ENCODE results near the gene HENMT1. TPM values are rescaled to one million over a fixed set of nuclear protein-coding genes. Genes with fewer than 3 reads are reported as not detected.

Gene HENMT1
- total RNA-seq, 1 experiment from 2014 or later, result not detected

- no peak for DNase-seq (ENCODE audit: low read depth, low spot score)
Observed at GRCh38 chr1:108600504-108600903, 60.4 kb downstream of the HENMT1 start.

GRCh38 chr1:108598340-108598739, 62.6 kb downstream of the HENMT1 start:
- ChIA-PET CTCF (no interaction called here), RAD21 (ENCODE audit: low non-redundant PET in 1 of 2, low total read pairs in 2 of 2, uncharacterized antibody in 2 of 2, unreplicated experiment in 2 of 2) (no interaction called here)

More at GRCh38 chr1:108600504-108600903, 60.4 kb downstream of the HENMT1 start:
- Histone ChIP-seq H3K4me3 (replicated peaks in 1 of 2; ENCODE audit: low read depth in 1 of 2, low read length in 2 of 2) (no peak overlapping the region), H3K9me3 (ENCODE audit: control insufficient read depth in 1 of 2, insufficient read depth in 1 of 2, low read depth in 1 of 2, low read length in 2 of 2) (no peaks in the 10 kb centered on the region), H3K9ac (ENCODE audit: low read length) (no peak overlapping the region), H4K20me1 (ENCODE audit: insufficient read depth) (no peaks in the 10 kb centered on the region), H3K27me3 (ENCODE audit: insufficient read depth, low read length) (no peaks in the 10 kb centered on the region), H3K79me2 (ENCODE audit: insufficient read depth, low read length) (no peaks in the 10 kb centered on the region), H3K36me3 (ENCODE audit: control insufficient read depth in 1 of 2, insufficient read depth in 2 of 2, low read length in 2 of 2) (no peaks in the 10 kb centered on the region), H3K9me2 (ENCODE audit: insufficient read depth) (no peaks in the 10 kb centered on the region), H3K27ac (ENCODE audit: low read depth, low read length) (no peak overlapping the region), H3K4me2 (ENCODE audit: low read length) (no peak overlapping the region), H3K4me1 (ENCODE audit: control insufficient read depth in 1 of 2, insufficient read depth in 2 of 2, low read length in 2 of 2) (no peaks in the 10 kb centered on the region), H2AFZ (ENCODE audit: low read depth, low read length, poor library complexity, severe bottlenecking) (no peak overlapping the region)
- ChIA-PET RAD21 (ENCODE audit: low non-redundant PET in 1 of 2, low total read pairs in 2 of 2, uncharacterized antibody in 2 of 2, unreplicated experiment in 2 of 2) (no interaction called here), CTCF (no interaction called here), POLR2A (no interaction called here)
- intact Hi-C loops (cut with micrococcal nuclease), result no loop called here
- TF ChIP-seq ZFX (IDR thresholded peaks at IDR 0.05) (no peak), CBX3 (IDR thresholded peaks at IDR 0.05; ENCODE audit: low read depth) (no peak), EZH2phosphoT487 (IDR thresholded peaks at IDR 0.05; ENCODE audit: borderline replicate concordance) (no peak)
- no TSS peak for BruUV-seq (replicated peaks)
- ATAC-seq, result no peak

More at GRCh38 chr1:108598340-108598739, 62.6 kb downstream of the HENMT1 start:
- Histone ChIP-seq H3K4me1 (ENCODE audit: control insufficient read depth in 1 of 2, insufficient read depth in 2 of 2, low read length in 2 of 2) (no peaks in the 10 kb centered on the region), H3K79me2 (ENCODE audit: insufficient read depth, low read length) (no peaks in the 10 kb centered on the region), H3K9me3 (ENCODE audit: control insufficient read depth in 1 of 2, insufficient read depth in 1 of 2, low read depth in 1 of 2, low read length in 2 of 2) (no peaks in the 10 kb centered on the region), H2AFZ (ENCODE audit: low read depth, low read length, poor library complexity, severe bottlenecking) (no peak overlapping the region), H3K27me3 (ENCODE audit: insufficient read depth, low read length) (no peaks in the 10 kb centered on the region), H4K20me1 (ENCODE audit: insufficient read depth) (no peaks in the 10 kb centered on the region), H3K9me2 (ENCODE audit: insufficient read depth) (no peaks in the 10 kb centered on the region), H3K4me2 (ENCODE audit: low read length) (no peak overlapping the region), H3K36me3 (ENCODE audit: control insufficient read depth in 1 of 2, insufficient read depth in 2 of 2, low read length in 2 of 2) (no peaks in the 10 kb centered on the region), H3K9ac (ENCODE audit: low read length) (no peak overlapping the region), H3K27ac (ENCODE audit: low read depth, low read length) (no peak overlapping the region), H3K4me3 (replicated peaks in 1 of 2; ENCODE audit: low read depth in 1 of 2, low read length in 2 of 2) (no peak overlapping the region)
- ATAC-seq (no peak), DNase-seq (ENCODE audit: low read depth, low spot score) (no peak)
- POLR2A ChIA-PET, result no interaction called here
- TF ChIP-seq ATF3 (IDR thresholded peaks at IDR 0.05) (no peak), POLR2A (IDR thresholded peaks at IDR 0.05; ENCODE audit: borderline replicate concordance, extremely low read depth, insufficient read depth, insufficient read length) (no peak), ZFX (IDR thresholded peaks at IDR 0.05) (no peak), ELF1 (IDR thresholded peaks at IDR 0.05; ENCODE audit: borderline replicate concordance, low read depth) (no peak), SRF (IDR thresholded peaks at IDR 0.05; ENCODE audit: low read depth) (no peak), RAD21 (IDR thresholded peaks at IDR 0.05; ENCODE audit: low read depth) (no peak), ZBTB33 (IDR thresholded peaks at IDR 0.05; ENCODE audit: extremely low read depth, insufficient replicate concordance, low read length) (no peak), SIN3A (IDR thresholded peaks at IDR 0.05; ENCODE audit: low read depth) (no peak), ZNF274 (IDR thresholded peaks at IDR 0.05; ENCODE audit: low read depth, low read length) (no peak), CEBPB (IDR thresholded peaks at IDR 0.05; ENCODE audit: low read depth) (no peak), MAX (IDR thresholded peaks at IDR 0.05) (no peak), TCF7L2 (IDR thresholded peaks at IDR 0.05; ENCODE audit: borderline replicate concordance, extremely low read depth, insufficient read depth, insufficient read length) (no peak), POLR2AphosphoS5 (IDR thresholded peaks at IDR 0.05; ENCODE audit: low read depth, low read length) (no peak)
- BruUV-seq (replicated peaks), result no TSS peak
- intact Hi-C loops (cut with micrococcal nuclease), result no loop called here
